PC-9 (cell line): Measurements from ENCODE around the gene ARHGAP22. TPM values are rescaled to one million over a fixed set of nuclear protein-coding genes. Genes with fewer than 3 reads are reported as not detected.

Experiments used
- BruUV-seq: library from RNA; stranded (reverse); fragments of 400-500 nt; replicated peaks from 2 replicates; lab custom pipeline; 2021; lab: Mats Ljungman, UMichigan
- CTCF ChIA-PET: fragments of 300-600 bp; sonication (Branson Sonifier 250); formaldehyde crosslinking; loops from one replicate; lab custom pipeline; 2022; ENCODE audit warnings: antibody characterized with exemption; lab: Charles Lee
- POLR2A ChIA-PET: fragments of 300-600 bp; sonication (Branson Sonifier 250); formaldehyde crosslinking; loops from one replicate; lab custom pipeline; 2022; ENCODE audit warnings: antibody characterized with exemption; ENCODE audit not compliant: unreplicated experiment; lab: Charles Lee
- DNase-seq, 2 experiments: peaks; one replicate each; pipeline versions ENCODE4 v3.0.0 to v3.0.0-alpha.2; 2015 to 2022; ENCODE audit warnings: mixed read lengths in 1 of 2
- H2AFZ ChIP-seq: fragments of 200-600 bp; sonication (generic); 2 replicates; pipeline ENCODE4 v1.8.1; 2017; ENCODE audit warnings: antibody characterized with exemption
- H3F3A ChIP-seq: fragments of 200-600 bp; sonication (generic); 2 replicates; pipeline ENCODE4 v1.8.1; 2017; ENCODE audit warnings: antibody characterized with exemption, mild to moderate bottlenecking, low read depth; ENCODE audit not compliant: insufficient read depth
- H3K27ac ChIP-seq: fragments of 200-600 bp; sonication (generic); 2 replicates; pipeline ENCODE4 v1.6.1; 2016; ENCODE audit warnings: mixed run types
- H3K27me3 ChIP-seq: fragments of 200-600 bp; sonication (generic); 2 replicates; pipeline ENCODE4 v1.6.1; 2016; ENCODE audit warnings: low read depth, mixed run types; ENCODE audit not compliant: insufficient read depth
- H3K36me3 ChIP-seq: fragments of 200-600 bp; sonication (generic); 2 replicates; pipeline ENCODE4 v1.6.1; 2016; ENCODE audit warnings: low read depth, mixed run types
- H3K4me1 ChIP-seq: fragments of 200-600 bp; sonication (generic); replicated peaks from 2 replicates; pipeline ENCODE4 v1.6.1; 2016; ENCODE audit warnings: mixed run types; ENCODE audit not compliant: insufficient read depth
- H3K4me2 ChIP-seq: fragments of 200-600 bp; sonication (generic); 2 replicates; pipeline ENCODE4 v1.6.1; 2017; ENCODE audit warnings: mixed run types
- H3K4me3 ChIP-seq: fragments of 200-600 bp; sonication (generic); 2 replicates; pipeline ENCODE4 v1.6.1; 2016; ENCODE audit warnings: mixed run types
- H3K79me2 ChIP-seq: fragments of 200-600 bp; sonication (generic); 2 replicates; pipeline ENCODE4 v1.6.1; 2017; ENCODE audit warnings: low read depth, mixed run types
- H3K9me2 ChIP-seq: fragments of 200-600 bp; sonication (generic); 2 replicates; pipeline ENCODE4 v1.8.1; 2017; ENCODE audit warnings: mild to moderate bottlenecking; ENCODE audit not compliant: insufficient read depth
- H3K9me3 ChIP-seq: fragments of 200-600 bp; sonication (generic); 2 replicates; pipeline ENCODE4 v1.8.1; 2016; ENCODE audit warnings: low read depth; ENCODE audit not compliant: insufficient read depth
- H4K20me1 ChIP-seq: fragments of 200-600 bp; sonication (generic); 2 replicates; pipeline ENCODE4 v1.8.1; 2017; ENCODE audit not compliant: insufficient read depth
- CTCF ChIP-seq: fragments of 200-600 bp; sonication (generic); conservative IDR thresholded peaks from 2 replicates; pipeline ENCODE4 v1.6.1; 2017; ENCODE audit warnings: mixed run types, antibody characterized with exemption, mild to moderate bottlenecking, moderate library complexity
- EZH2 ChIP-seq: fragments of 200-600 bp; sonication (generic); IDR thresholded peaks from 2 replicates; pipeline ENCODE4 v1.8.0; 2017; ENCODE audit warnings: antibody characterized with exemption, low read depth
- intact Hi-C: fragments of 100-400 bp; cut with micrococcal nuclease; formaldehyde crosslinking; loops from one replicate; pipeline ENCODE4 v1.10.0; 2022; ENCODE audit not compliant: unreplicated experiment
- total RNA-seq: library from RNA; stranded (reverse); gene quantifications from 2 replicates; pipeline ENCODE4 v1.2.3, GENCODE V29; 2021

The ARHGAP22 gene
- total RNA-seq, 1 experiment from 2014 or later: 4.0 TPM

- Histone ChIP-seq H3K4me1 (0 out of 2 replicates have a peak, but pooled peaks cover 3% of the 10 kb centered on the region), H3K4me3 (no peak overlapping the region), H3F3A (no peaks in the 10 kb centered on the region), H3K36me3 (no peaks in the 10 kb centered on the region), H3K79me2 (no peaks in the 10 kb centered on the region), H3K9me2 (no peaks in the 10 kb centered on the region; the same call in 1 of the 2 replicates), H3K4me2 (no peak overlapping the region), H3K27me3 (peaks cover 20% of the 10 kb centered on the region; the same call in 1 of the 2 replicates), H2AFZ (no peak overlapping the region), H3K27ac (no peak overlapping the region), H4K20me1 (no peaks in the 10 kb centered on the region), H3K9me3 (no peaks in the 10 kb centered on the region; the same call in 1 of the 2 replicates)
- intact Hi-C loops: loop anchor here (5.0 kb wide), 1 partner anchor 72 kb away; no protein-coding TSS in a partner anchor
- CTCF ChIA-PET: interaction anchor here (0.6 kb wide), 1 partner anchor 136 kb away, joined by 4 read pairs; no protein-coding TSS in a partner anchor
- no TSS peak for BruUV-seq
- no peak for DNase-seq
- POLR2A ChIA-PET: no interaction called here
- no peak for TF ChIP-seq EZH2
- TF ChIP-seq CTCF: no peak
Observed at GRCh38 chr10:48519481-48520183, 85.2 kb downstream of the ARHGAP22 start.

- Histone ChIP-seq H3K79me2 (no peaks in the 10 kb centered on the region), H3K4me3 (no peak overlapping the region), H3K4me2 (no peak overlapping the region), H3K27me3 (peaks cover 15% of the 10 kb centered on the region; the same call in 1 of the 2 replicates), H3K9me3 (no peaks in the 10 kb centered on the region; the same call in 1 of the 2 replicates), H3K9me2 (no peaks in the 10 kb centered on the region; the same call in 1 of the 2 replicates), H4K20me1 (no peaks in the 10 kb centered on the region), H3K36me3 (no peaks in the 10 kb centered on the region), H3K27ac (no peak overlapping the region), H3K4me1 (0 out of 2 replicates have a peak, but pooled peaks cover 3% of the 10 kb centered on the region), H2AFZ (no peak overlapping the region), H3F3A (no peaks in the 10 kb centered on the region)
- intact Hi-C loops: no loop called here
- DNase-seq: no peak
- ChIA-PET CTCF (no interaction called here), POLR2A (no interaction called here)
- TF ChIP-seq CTCF (no peak), EZH2 (no peak)
- BruUV-seq: no TSS peak
Observed at GRCh38 chr10:48518986-48519385, 85.9 kb downstream of the ARHGAP22 start.

- CTCF ChIA-PET: no interaction called here
- Histone ChIP-seq H3K36me3 (no peaks in the 10 kb centered on the region), H3K9me2 (no peaks in the 10 kb centered on the region; the same call in 1 of the 2 replicates), H3K4me1 (0 out of 2 replicates have a peak, but pooled peaks cover 2% of the 10 kb centered on the region), H3K4me3 (no peak overlapping the region), H3F3A (no peaks in the 10 kb centered on the region), H3K4me2 (no peak overlapping the region), H3K9me3 (no peaks in the 10 kb centered on the region; the same call in 1 of the 2 replicates), H3K27me3 (peaks cover 8% of the 10 kb centered on the region; the same call in 1 of the 2 replicates), H3K27ac (no peak overlapping the region), H4K20me1 (no peaks in the 10 kb centered on the region), H3K79me2 (no peaks in the 10 kb centered on the region), H2AFZ (no peak overlapping the region)
- DNase-seq: no peak
- BruUV-seq: no TSS peak
- intact Hi-C loops: no loop called here
- POLR2A ChIA-PET: no interaction called here
- no peak for TF ChIP-seq CTCF
- TF ChIP-seq EZH2: no peak
Observed at GRCh38 chr10:48517911-48518811, 86.7 kb downstream of the ARHGAP22 start.
